ENCODE measurements around the gene KRT27.
"Not testable (repeated sequence)": the region's sequence is repeated elsewhere in the genome, so short reads cannot be mapped to it uniquely, and the experiment has no call there.

The KRT27 gene

GRCh38 chr17:40760105-40761016 is 22.0 kb downstream of the KRT27 start:
- no peak for DNase-seq (ENCODE audit: low read depth in 2 of 3, low spot score in 1 of 3)

- no peak for DNase-seq (ENCODE audit: low read depth in 2 of 3, low spot score in 1 of 3)
Observed at GRCh38 chr17:40755231-40755630, 27.1 kb downstream of the KRT27 start, which contains the start of gene KRT25. Gene KRT25 (minus strand): TSS chr17:40755331. CDS start chr17:40755271, 60 bp downstream.

- no peak for DNase-seq (ENCODE audit: low read depth in 2 of 3, low spot score in 1 of 3)
Observed at GRCh38 chr17:40753804-40754203, 28.5 kb downstream of the KRT27 start.

GRCh38 chr17:40751065-40751464 is 31.3 kb downstream of the KRT27 start:
- no peak for DNase-seq (ENCODE audit: low read depth in 2 of 3, low spot score in 1 of 3)

GRCh38 chr17:40750391-40750790 is 32.0 kb downstream of the KRT27 start:
- DNase-seq (ENCODE audit: low read depth in 2 of 3, low spot score in 1 of 3), result no peak

- not testable (repeated sequence) for DNase-seq (ENCODE audit: low read depth in 2 of 3, low spot score in 1 of 3)
Observed at GRCh38 chr17:40748666-40749065, 33.7 kb downstream of the KRT27 start.

- no peak for DNase-seq (ENCODE audit: low read depth in 2 of 3, low spot score in 1 of 3)
Observed at GRCh38 chr17:40738553-40738952, 43.8 kb downstream of the KRT27 start.

- DNase-seq (ENCODE audit: low read depth in 2 of 3, low spot score in 1 of 3), result no peak
Observed at GRCh38 chr17:40735016-40735415, 47.3 kb downstream of the KRT27 start.

- DNase-seq (ENCODE audit: low read depth in 2 of 3, low spot score in 1 of 3), result no peak
Observed at GRCh38 chr17:40734018-40734417, 48.3 kb downstream of the KRT27 start.

GRCh38 chr17:40730970-40731369 is 51.4 kb downstream of the KRT27 start:
- no peak for DNase-seq (ENCODE audit: low read depth in 2 of 3, low spot score in 1 of 3)

GRCh38 chr17:40727447-40728231 is 54.7 kb downstream of the KRT27 start:
- no peak for DNase-seq (ENCODE audit: low read depth in 2 of 3, low spot score in 1 of 3)

- DNase-seq (ENCODE audit: low read depth in 2 of 3, low spot score in 1 of 3), result no peak
Observed at GRCh38 chr17:40726919-40727318, 55.4 kb downstream of the KRT27 start.
